ENCODE data around the gene SPECC1L.

The SPECC1L gene

DNA sequence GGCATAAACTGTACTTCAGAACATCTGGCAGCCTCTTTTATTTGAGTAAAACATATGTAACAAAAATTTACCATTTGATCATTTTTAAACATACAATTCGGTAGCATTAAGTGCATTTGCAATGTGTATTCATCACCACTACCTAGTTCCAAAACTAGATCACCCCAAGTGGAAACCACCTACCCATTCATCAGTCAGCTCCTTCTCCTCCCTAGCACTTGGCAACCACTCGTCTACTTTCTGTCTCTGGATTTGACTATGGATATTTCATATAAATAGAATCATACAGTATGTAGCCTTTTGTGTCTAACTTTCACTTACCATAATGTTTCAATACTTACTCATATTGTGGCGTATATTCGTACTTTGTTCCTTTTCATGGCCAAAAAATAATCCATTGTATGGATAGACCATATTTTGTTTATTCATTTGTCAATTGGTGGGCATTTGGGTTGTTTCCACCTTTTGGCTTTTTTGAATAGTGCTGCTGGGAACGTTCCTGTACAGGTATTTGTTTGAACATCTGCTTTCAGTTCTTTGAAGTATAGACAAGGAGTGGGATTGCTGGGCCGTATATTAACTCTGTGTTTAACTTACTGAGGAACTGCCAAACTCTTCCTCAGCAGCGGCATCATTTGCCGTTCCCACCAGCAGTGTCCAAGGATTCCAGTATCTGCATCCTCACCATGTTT, 129.5 kb downstream of the SPECC1L start:
- TF ChIP-seq TCF12 (IDR thresholded peaks at IDR 0.05; ENCODE audit: low read depth) (no peak), EP300 (IDR thresholded peaks at IDR 0.05; ENCODE audit: borderline replicate concordance) (no peak), TAF1 (IDR thresholded peaks at IDR 0.05; ENCODE audit: low read depth) (no peak), NFIC (IDR thresholded peaks at IDR 0.05) (no peak), ZBTB7A (IDR thresholded peaks at IDR 0.05; ENCODE audit: low read depth) (no peak), FOXM1 (IDR thresholded peaks at IDR 0.05; ENCODE audit: borderline replicate concordance, low read depth) (no peak), CREB1 (IDR thresholded peaks at IDR 0.05; ENCODE audit: low read depth) (no peak), CEBPB (IDR thresholded peaks at IDR 0.05) (no peak), RAD21 (IDR thresholded peaks at IDR 0.05; ENCODE audit: low read depth) (no peak), TEAD4 (IDR thresholded peaks at IDR 0.05) (no peak), YY1 (IDR thresholded peaks at IDR 0.05; ENCODE audit: low read depth) (no peak)
- TF ChIP-seq, protein P1, sequence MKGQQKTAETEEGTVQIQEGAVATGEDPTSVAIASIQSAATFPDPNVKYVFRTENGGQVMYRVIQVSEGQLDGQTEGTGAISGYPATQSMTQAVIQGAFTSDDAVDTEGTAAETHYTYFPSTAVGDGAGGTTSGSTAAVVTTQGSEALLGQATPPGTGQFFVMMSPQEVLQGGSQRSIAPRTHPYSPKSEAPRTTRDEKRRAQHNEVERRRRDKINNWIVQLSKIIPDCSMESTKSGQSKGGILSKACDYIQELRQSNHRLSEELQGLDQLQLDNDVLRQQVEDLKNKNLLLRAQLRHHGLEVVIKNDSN (IDR thresholded peaks at IDR 0.05), result no peak
- TF ChIP-seq, protein P2, sequence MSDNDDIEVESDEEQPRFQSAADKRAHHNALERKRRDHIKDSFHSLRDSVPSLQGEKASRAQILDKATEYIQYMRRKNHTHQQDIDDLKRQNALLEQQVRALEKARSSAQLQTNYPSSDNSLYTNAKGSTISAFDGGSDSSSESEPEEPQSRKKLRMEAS (IDR thresholded peaks at IDR 0.05), result no peak
- TF ChIP-seq, protein P3, sequence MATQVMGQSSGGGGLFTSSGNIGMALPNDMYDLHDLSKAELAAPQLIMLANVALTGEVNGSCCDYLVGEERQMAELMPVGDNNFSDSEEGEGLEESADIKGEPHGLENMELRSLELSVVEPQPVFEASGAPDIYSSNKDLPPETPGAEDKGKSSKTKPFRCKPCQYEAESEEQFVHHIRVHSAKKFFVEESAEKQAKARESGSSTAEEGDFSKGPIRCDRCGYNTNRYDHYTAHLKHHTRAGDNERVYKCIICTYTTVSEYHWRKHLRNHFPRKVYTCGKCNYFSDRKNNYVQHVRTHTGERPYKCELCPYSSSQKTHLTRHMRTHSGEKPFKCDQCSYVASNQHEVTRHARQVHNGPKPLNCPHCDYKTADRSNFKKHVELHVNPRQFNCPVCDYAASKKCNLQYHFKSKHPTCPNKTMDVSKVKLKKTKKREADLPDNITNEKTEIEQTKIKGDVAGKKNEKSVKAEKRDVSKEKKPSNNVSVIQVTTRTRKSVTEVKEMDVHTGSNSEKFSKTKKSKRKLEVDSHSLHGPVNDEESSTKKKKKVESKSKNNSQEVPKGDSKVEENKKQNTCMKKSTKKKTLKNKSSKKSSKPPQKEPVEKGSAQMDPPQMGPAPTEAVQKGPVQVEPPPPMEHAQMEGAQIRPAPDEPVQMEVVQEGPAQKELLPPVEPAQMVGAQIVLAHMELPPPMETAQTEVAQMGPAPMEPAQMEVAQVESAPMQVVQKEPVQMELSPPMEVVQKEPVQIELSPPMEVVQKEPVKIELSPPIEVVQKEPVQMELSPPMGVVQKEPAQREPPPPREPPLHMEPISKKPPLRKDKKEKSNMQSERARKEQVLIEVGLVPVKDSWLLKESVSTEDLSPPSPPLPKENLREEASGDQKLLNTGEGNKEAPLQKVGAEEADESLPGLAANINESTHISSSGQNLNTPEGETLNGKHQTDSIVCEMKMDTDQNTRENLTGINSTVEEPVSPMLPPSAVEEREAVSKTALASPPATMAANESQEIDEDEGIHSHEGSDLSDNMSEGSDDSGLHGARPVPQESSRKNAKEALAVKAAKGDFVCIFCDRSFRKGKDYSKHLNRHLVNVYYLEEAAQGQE (IDR thresholded peaks at IDR 0.05; ENCODE audit: low read depth), result no peak

DNA sequence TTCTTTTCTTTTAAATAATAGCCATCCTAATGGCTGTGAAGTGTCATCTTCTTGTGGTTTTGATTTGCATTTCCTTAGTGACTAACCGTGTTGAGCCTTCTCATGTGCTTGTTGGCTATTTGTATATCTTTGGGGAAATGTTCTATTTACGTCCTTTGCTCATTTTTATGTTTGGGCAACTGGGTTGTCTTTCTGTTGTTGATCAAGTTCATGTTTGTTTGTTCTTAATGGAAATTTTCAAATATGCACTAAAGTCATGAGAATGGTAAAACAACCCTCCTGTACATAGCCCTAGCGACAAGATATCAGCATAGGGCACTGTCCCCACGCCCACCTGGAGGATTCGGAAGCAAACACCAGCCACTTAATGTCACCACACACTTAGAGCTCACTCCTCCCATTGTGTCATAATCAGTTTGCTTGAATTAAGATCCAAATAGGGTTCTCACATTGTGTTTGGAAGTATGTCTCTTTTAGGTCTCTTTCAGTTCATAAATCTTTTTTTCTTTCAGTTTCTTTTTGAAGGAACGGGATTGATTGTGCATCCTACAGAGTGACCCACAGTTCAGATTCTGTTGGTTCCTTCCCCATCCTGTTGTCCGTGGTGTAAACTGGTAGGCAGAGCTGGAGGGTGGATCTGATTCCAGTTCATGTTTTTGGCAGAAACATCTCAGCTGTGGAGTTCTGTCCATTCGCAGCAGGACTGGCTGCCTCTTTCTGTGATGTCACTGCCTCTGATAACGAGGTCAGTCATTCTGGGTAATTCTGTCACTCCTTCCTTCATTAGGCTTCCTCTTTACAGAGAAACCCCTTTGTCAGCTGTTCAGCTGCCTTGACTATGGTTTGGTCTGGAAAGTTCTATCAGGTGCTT, 130.3 kb downstream of the SPECC1L start:
- TF ChIP-seq TAF1 (IDR thresholded peaks at IDR 0.05; ENCODE audit: low read depth) (no peak), NFIC (IDR thresholded peaks at IDR 0.05) (no peak), ZBTB7A (IDR thresholded peaks at IDR 0.05; ENCODE audit: low read depth) (no peak), FOXM1 (IDR thresholded peaks at IDR 0.05; ENCODE audit: borderline replicate concordance, low read depth) (no peak), TEAD4 (IDR thresholded peaks at IDR 0.05) (no peak), EGR1 (IDR thresholded peaks at IDR 0.05) (no peak), YY1 (IDR thresholded peaks at IDR 0.05; ENCODE audit: low read depth) (no peak)
- TF ChIP-seq, protein P1 (IDR thresholded peaks at IDR 0.05), result no peak
- TF ChIP-seq, protein P3 (IDR thresholded peaks at IDR 0.05; ENCODE audit: low read depth), result no peak
- TF ChIP-seq, protein P2 (IDR thresholded peaks at IDR 0.05), result no peak

DNA sequence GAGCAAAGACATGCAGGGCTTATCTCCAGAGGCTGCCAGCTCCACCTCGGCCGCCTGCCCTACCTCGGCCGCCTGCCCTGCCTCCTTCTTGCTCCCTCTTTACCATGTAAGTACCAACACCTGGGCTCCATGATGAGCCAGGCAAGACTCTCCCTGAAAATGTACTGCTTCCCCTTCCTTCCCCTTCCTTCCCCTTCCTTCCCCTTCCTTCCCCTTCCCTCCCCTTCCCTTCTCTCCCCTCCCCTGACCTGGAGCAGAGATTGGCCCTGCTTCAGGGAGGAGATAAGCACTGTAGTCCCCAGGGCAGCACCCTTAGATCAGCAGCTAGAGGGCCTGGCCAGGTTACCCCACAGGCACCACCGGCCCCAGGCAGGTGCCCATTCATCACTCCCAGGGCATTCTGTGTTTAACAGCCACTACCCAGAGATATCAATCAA, 131.3 kb downstream of the SPECC1L start:
- TF ChIP-seq, protein P1 (IDR thresholded peaks at IDR 0.05), result no peak
- TF ChIP-seq, protein P3 (IDR thresholded peaks at IDR 0.05; ENCODE audit: low read depth), result no peak
- TF ChIP-seq ZBTB7A (IDR thresholded peaks at IDR 0.05; ENCODE audit: low read depth) (no peak), RAD21 (IDR thresholded peaks at IDR 0.05; ENCODE audit: low read depth) (no peak), EGR1 (IDR thresholded peaks at IDR 0.05) (no peak), YY1 (IDR thresholded peaks at IDR 0.05; ENCODE audit: low read depth) (no peak), CEBPB (IDR thresholded peaks at IDR 0.05) (no peak), CREB1 (IDR thresholded peaks at IDR 0.05; ENCODE audit: low read depth) (no peak), EP300 (IDR thresholded peaks at IDR 0.05; ENCODE audit: borderline replicate concordance) (no peak), NFIC (IDR thresholded peaks at IDR 0.05) (no peak), TEAD4 (IDR thresholded peaks at IDR 0.05) (no peak), TCF12 (IDR thresholded peaks at IDR 0.05; ENCODE audit: low read depth) (no peak), FOXM1 (IDR thresholded peaks at IDR 0.05; ENCODE audit: borderline replicate concordance, low read depth) (no peak), TAF1 (IDR thresholded peaks at IDR 0.05; ENCODE audit: low read depth) (no peak)
- TF ChIP-seq, protein P2 (IDR thresholded peaks at IDR 0.05), result no peak
